H9 (cell line): ENCODE results near the gene LRCH1. TPM values are rescaled to one million over a fixed set of nuclear protein-coding genes. Genes with fewer than 3 reads are reported as not detected.

Source experiments
- DNase-seq: peaks from one replicate; pipeline ENCODE4 v3.0.0-alpha.2; 2017
- H2AFZ ChIP-seq: one replicate; pipeline ENCODE4 v1.6.1; 2013; ENCODE audit warnings: mild to moderate bottlenecking, low read length, control low read depth, moderate library complexity
- H2AK5ac ChIP-seq: 2 replicates; pipeline ENCODE4 v1.6.1; 2013; ENCODE audit warnings: low read length, control low read depth, mixed read lengths; ENCODE audit not compliant: insufficient read length
- H2BK120ac ChIP-seq: one replicate; pipeline ENCODE4 v1.6.1; 2013; ENCODE audit warnings: low read depth, mild to moderate bottlenecking, low read length, control low read depth, inconsistent platforms; ENCODE audit not compliant: poor library complexity, severe bottlenecking
- H2BK12ac ChIP-seq: 2 replicates; pipeline ENCODE4 v1.6.1; 2013; ENCODE audit warnings: low read length, control low read depth, mixed read lengths, low read depth; ENCODE audit not compliant: insufficient read length
- H2BK15ac ChIP-seq: 2 replicates; pipeline ENCODE4 v1.6.1; 2013; ENCODE audit warnings: low read depth, low read length, control low read depth
- H2BK20ac ChIP-seq: one replicate; pipeline ENCODE4 v1.6.1; 2013; ENCODE audit warnings: low read depth, mild to moderate bottlenecking, low read length, control low read depth, inconsistent platforms; ENCODE audit not compliant: poor library complexity, severe bottlenecking
- H2BK5ac ChIP-seq: 2 replicates; pipeline ENCODE4 v1.6.1; 2013; ENCODE audit warnings: low read length, control low read depth, mixed read lengths; ENCODE audit not compliant: insufficient read length
- H3K14ac ChIP-seq: 2 replicates; pipeline ENCODE4 v1.6.1; 2013; ENCODE audit warnings: low read length, control low read depth; ENCODE audit not compliant: insufficient read depth
- H3K18ac ChIP-seq: 2 replicates; pipeline ENCODE4 v1.6.1; 2013; ENCODE audit warnings: low read depth, mild to moderate bottlenecking, mixed read lengths, low read length, control low read depth; ENCODE audit not compliant: insufficient read length
- H3K23ac ChIP-seq: 2 replicates; pipeline ENCODE4 v1.6.1; 2013; ENCODE audit warnings: low read length, control low read depth, mixed read lengths, low read depth; ENCODE audit not compliant: insufficient read length
- H3K23me2 ChIP-seq: 2 replicates; pipeline ENCODE4 v1.6.1; 2013; ENCODE audit warnings: low read depth, mild to moderate bottlenecking, mixed read lengths, low read length, control low read depth; ENCODE audit not compliant: insufficient read length, poor library complexity, severe bottlenecking
- H3K27ac ChIP-seq: 2 replicates; pipeline ENCODE4 v1.5.1; 2013; ENCODE audit warnings: low read length, control low read depth, mixed read lengths, low read depth; ENCODE audit not compliant: insufficient read length
- H3K27me3 ChIP-seq: 2 replicates; pipeline ENCODE4 v1.6.1; 2013; ENCODE audit warnings: low read length, control low read depth, inconsistent platforms; ENCODE audit not compliant: insufficient read depth
- H3K4ac ChIP-seq: 2 replicates; pipeline ENCODE4 v1.6.1; 2013; ENCODE audit warnings: low read depth, mild to moderate bottlenecking, control low read depth, inconsistent platforms, low read length, moderate library complexity
- H3K4me1 ChIP-seq: 2 replicates; pipeline ENCODE4 v1.6.1; 2013; ENCODE audit warnings: low read length, control low read depth, inconsistent platforms; ENCODE audit not compliant: insufficient read depth
- H3K4me2 ChIP-seq: 2 replicates; pipeline ENCODE4 v1.6.1; 2013; ENCODE audit warnings: low read length, control low read depth, mixed read lengths; ENCODE audit not compliant: insufficient read length, insufficient read depth
- H3K56ac ChIP-seq: 2 replicates; pipeline ENCODE4 v1.6.1; 2013; ENCODE audit warnings: low read depth, mild to moderate bottlenecking, mixed read lengths, low read length, control low read depth; ENCODE audit not compliant: insufficient read length
- H3K79me1 ChIP-seq: 2 replicates; pipeline ENCODE4 v1.6.1; 2013; ENCODE audit warnings: low read depth, mild to moderate bottlenecking, moderate library complexity, low read length, control low read depth, inconsistent platforms; ENCODE audit not compliant: insufficient read depth, poor library complexity, severe bottlenecking
- H3K79me2 ChIP-seq: 2 replicates; pipeline ENCODE4 v1.6.1; 2013; ENCODE audit warnings: low read length, control low read depth, inconsistent platforms; ENCODE audit not compliant: insufficient read depth
- H3K9ac ChIP-seq: 2 replicates; pipeline ENCODE4 v1.6.1; 2013; ENCODE audit warnings: low read length, control low read depth, mixed read lengths; ENCODE audit not compliant: insufficient read length; ENCODE audit errors: extremely low read depth
- H3K9me3 ChIP-seq: one replicate; pipeline ENCODE4 v1.6.1; 2013; ENCODE audit warnings: low read depth, low read length, inconsistent platforms; ENCODE audit not compliant: control insufficient read depth
- H3T11ph ChIP-seq: one replicate; pipeline ENCODE4 v1.6.1; 2013; ENCODE audit warnings: mild to moderate bottlenecking, low read length, control low read depth, inconsistent platforms
- H4K20me1 ChIP-seq: one replicate; pipeline ENCODE4 v1.6.1; 2013; ENCODE audit not compliant: control insufficient read depth, insufficient read length, insufficient read depth
- H4K5ac ChIP-seq: 2 replicates; pipeline ENCODE4 v1.6.1; 2013; ENCODE audit warnings: low read depth, mild to moderate bottlenecking, mixed read lengths, low read length, control low read depth; ENCODE audit not compliant: insufficient read length
- H4K8ac ChIP-seq: replicated peaks from 2 replicates; pipeline ENCODE4 v1.6.1; 2013; ENCODE audit warnings: low read length, control low read depth, mixed read lengths, low read depth; ENCODE audit not compliant: insufficient read length
- H4K91ac ChIP-seq: 2 replicates; pipeline ENCODE4 v1.6.1; 2013; ENCODE audit warnings: low read depth, mild to moderate bottlenecking, moderate library complexity, mixed read lengths, low read length, control low read depth; ENCODE audit not compliant: insufficient read length
- H3K27ac Mint-ChIP-seq, 3 experiments: 2 replicates in 2 of 3; 3 replicates in 1 of 3; pipeline ENCODE4 v1.8.0; 2020 to 2021; ENCODE audit warnings: mixed read lengths in 3 of 3, mild to moderate bottlenecking in 1 of 3, moderate library complexity in 1 of 3
- H3K27me3 Mint-ChIP-seq: 2 replicates; pipeline ENCODE4 v1.8.0; 2021; ENCODE audit warnings: low read depth, mild to moderate bottlenecking, moderate library complexity, mixed read lengths
- H3K36me3 Mint-ChIP-seq, 3 experiments: 2 replicates in 2 of 3; 3 replicates in 1 of 3; pipeline ENCODE4 v1.8.0; 2020 to 2021; ENCODE audit warnings: low read depth in 3 of 3, mixed read lengths in 3 of 3; ENCODE audit not compliant: insufficient read depth in 1 of 3
- H3K4me1 Mint-ChIP-seq, 2 experiments: 2 replicates each; pipeline ENCODE4 v1.8.0; 2020; ENCODE audit warnings: mixed read lengths in 2 of 2
- H3K4me3 Mint-ChIP-seq, 2 experiments: 2 replicates in 1 of 2; 3 replicates in 1 of 2; pipeline ENCODE4 v1.8.0; 2020 to 2021; ENCODE audit warnings: mild to moderate bottlenecking in 2 of 2, mixed read lengths in 2 of 2, moderate library complexity in 1 of 2
- H3K9me3 Mint-ChIP-seq, 2 experiments: 2 replicates in 1 of 2; 3 replicates in 1 of 2; pipeline ENCODE4 v1.8.0; 2020; ENCODE audit warnings: mild to moderate bottlenecking in 2 of 2, mixed read lengths in 2 of 2, moderate library complexity in 1 of 2
- WGBS: extraction: QIAGEN DNeasy Blood & Tissue Kit; methylation state at CpG from one replicate; pipeline ENCODE4 v1.1.7; 2013; ENCODE audit warnings: missing lambda C conversion rate, low lambda C conversion rate, mixed read lengths; ENCODE audit not compliant: insufficient read length; ENCODE audit errors: extremely low coverage; 5-methylcytosine and 5-hydroxymethylcytosine counted together
- total RNA-seq: library from RNA; stranded (reverse); gene quantifications from 2 replicates; pipeline ENCODE4 v1.2.1, GENCODE V29; 2021
- TF ChIP-seq, protein P1 (sequence below): fragments of 200-600 bp; sonication (generic); conservative IDR thresholded peaks from 3 replicates; pipeline ENCODE4 v1.8.0; 2021; ENCODE audit warnings: antibody characterized with exemption, mild to moderate bottlenecking

The LRCH1 gene
- total RNA-seq, 1 experiment from 2014 or later = 8.0 TPM

DNA sequence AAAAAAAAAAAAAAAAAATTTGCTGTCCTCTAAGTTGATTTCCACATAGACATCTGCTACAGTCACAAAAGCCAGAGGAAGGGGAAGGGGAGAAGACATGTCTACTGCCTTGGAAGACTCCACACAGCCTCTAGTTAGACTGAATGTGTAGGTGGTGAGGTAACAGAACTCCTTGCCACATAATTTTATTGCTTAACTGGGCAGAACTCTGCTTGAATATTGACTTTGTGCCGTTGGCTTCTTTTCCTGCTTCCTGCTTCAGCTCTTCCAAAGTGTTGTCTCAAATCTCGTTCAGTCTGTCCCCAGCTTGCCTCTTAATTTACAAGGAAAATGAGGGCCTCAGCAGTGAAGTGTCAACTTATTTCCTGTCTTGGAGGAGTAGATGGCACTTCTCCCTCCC lies 206.9 kb downstream of the LRCH1 start:
- H3K4me2 ChIP-seq = no peak overlapping the region
- no peak overlapping the region for H2AK5ac ChIP-seq
- no peak overlapping the region for H4K91ac ChIP-seq
- no peak overlapping the region for H4K8ac ChIP-seq
- no peaks in the 10 kb centered on the region for H3K27me3 ChIP-seq
- no peaks in the 10 kb centered on the region for H3K79me2 ChIP-seq
- H3K56ac ChIP-seq = no peak overlapping the region
- no peak overlapping the region for H3K18ac ChIP-seq
- Mint-ChIP-seq H3K36me3 (no peaks in the 10 kb centered on the region), H3K9me3 (no peaks in the 10 kb centered on the region), H3K4me1 (peaks cover 5 to 7% of the 10 kb centered on the region in 2 experiments), H3K27me3 (no peaks in the 10 kb centered on the region), H3K27ac (no peak overlapping the region), H3K4me3 (no peak overlapping the region)
- H3T11ph ChIP-seq = no peak overlapping the region
- DNase-seq = no peak
- H3K9ac ChIP-seq = no peak overlapping the region
- H3K23me2 ChIP-seq = peaks cover 2% of the 10 kb centered on the region
- no peak overlapping the region for H2BK5ac ChIP-seq
- H3K9me3 ChIP-seq = no peaks in the 10 kb centered on the region
- no peak overlapping the region for H2AFZ ChIP-seq
- no peak overlapping the region for H3K14ac ChIP-seq
- no peak overlapping the region for H4K5ac ChIP-seq
- TF ChIP-seq, protein P1, sequence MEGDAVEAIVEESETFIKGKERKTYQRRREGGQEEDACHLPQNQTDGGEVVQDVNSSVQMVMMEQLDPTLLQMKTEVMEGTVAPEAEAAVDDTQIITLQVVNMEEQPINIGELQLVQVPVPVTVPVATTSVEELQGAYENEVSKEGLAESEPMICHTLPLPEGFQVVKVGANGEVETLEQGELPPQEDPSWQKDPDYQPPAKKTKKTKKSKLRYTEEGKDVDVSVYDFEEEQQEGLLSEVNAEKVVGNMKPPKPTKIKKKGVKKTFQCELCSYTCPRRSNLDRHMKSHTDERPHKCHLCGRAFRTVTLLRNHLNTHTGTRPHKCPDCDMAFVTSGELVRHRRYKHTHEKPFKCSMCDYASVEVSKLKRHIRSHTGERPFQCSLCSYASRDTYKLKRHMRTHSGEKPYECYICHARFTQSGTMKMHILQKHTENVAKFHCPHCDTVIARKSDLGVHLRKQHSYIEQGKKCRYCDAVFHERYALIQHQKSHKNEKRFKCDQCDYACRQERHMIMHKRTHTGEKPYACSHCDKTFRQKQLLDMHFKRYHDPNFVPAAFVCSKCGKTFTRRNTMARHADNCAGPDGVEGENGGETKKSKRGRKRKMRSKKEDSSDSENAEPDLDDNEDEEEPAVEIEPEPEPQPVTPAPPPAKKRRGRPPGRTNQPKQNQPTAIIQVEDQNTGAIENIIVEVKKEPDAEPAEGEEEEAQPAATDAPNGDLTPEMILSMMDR = no peak
- no peak overlapping the region for H3K4ac ChIP-seq
- H2BK15ac ChIP-seq = no peak overlapping the region
- no peaks in the 10 kb centered on the region; the same call in 1 of the 2 replicates for H3K4me1 ChIP-seq
- no peaks in the 10 kb centered on the region for H3K79me1 ChIP-seq
- H3K23ac ChIP-seq = no peak overlapping the region
- H4K20me1 ChIP-seq = no peaks in the 10 kb centered on the region
- WGBS = no CpG with 5 or more reads among the region's 2 CpGs
- H2BK12ac ChIP-seq = no peak overlapping the region
- H2BK20ac ChIP-seq = no peak overlapping the region
- H2BK120ac ChIP-seq = no peak overlapping the region
- no peak overlapping the region for H3K27ac ChIP-seq
